Lower leg skin (tissue), 3 donors: ENCODE measurements around the gene SURF6.

Source experiments
- POLR2A ChIP-seq, 2 donors: fragments of 450-650 bp; IDR thresholded peaks; one replicate each; pipeline ENCODE4 v1.6.1; 2016 to 2017; ENCODE audit warnings: antibody characterized with exemption in 2 of 2, mild to moderate bottlenecking in 1 of 2, moderate library complexity in 1 of 2
- TF ChIP-seq, protein P1 (sequence below), 3 donors: fragments of 450-650 bp; IDR thresholded peaks; one replicate each; pipeline ENCODE4 v1.5.1; 2016; ENCODE audit warnings: antibody characterized with exemption in 3 of 3, mild to moderate bottlenecking in 3 of 3, moderate library complexity in 2 of 3

DNA sequence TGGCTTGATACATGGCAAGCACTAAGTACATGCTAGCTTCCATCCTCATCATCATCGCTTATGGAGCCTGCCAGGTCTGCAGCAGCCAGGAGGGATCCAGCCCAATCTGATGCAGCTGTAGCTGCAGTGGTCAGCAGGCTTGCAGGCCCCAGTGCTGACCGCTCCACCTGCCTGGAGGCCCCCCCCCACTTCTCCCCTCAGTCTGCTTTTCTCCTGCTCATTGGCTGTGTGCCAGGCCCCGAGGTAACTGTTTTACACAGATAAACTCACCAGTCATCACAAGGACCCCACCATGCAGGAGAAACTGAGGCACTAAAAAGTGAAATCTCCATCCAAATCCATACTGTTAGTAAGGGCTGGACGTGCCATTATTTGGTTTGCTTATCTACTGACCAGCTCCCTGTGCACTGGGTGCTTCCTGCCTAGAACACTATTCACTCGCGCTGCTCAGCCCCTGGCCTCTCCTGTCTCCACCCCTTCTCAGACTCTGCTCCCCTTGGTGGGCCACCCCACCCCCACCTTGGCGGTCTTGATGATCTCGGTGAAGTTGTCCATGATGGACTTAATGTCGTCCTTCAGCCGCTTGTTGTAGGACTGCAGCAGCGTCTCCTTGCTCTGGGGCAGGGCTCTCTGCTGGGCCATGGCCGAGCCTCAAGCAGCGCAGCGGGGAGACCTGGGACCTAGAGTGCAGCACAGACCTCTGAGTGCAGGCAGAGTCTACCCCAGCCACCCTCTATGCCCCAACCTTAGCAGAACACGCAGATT is 10.2 kb upstream of the SURF6 start:
- TF ChIP-seq, protein P1, sequence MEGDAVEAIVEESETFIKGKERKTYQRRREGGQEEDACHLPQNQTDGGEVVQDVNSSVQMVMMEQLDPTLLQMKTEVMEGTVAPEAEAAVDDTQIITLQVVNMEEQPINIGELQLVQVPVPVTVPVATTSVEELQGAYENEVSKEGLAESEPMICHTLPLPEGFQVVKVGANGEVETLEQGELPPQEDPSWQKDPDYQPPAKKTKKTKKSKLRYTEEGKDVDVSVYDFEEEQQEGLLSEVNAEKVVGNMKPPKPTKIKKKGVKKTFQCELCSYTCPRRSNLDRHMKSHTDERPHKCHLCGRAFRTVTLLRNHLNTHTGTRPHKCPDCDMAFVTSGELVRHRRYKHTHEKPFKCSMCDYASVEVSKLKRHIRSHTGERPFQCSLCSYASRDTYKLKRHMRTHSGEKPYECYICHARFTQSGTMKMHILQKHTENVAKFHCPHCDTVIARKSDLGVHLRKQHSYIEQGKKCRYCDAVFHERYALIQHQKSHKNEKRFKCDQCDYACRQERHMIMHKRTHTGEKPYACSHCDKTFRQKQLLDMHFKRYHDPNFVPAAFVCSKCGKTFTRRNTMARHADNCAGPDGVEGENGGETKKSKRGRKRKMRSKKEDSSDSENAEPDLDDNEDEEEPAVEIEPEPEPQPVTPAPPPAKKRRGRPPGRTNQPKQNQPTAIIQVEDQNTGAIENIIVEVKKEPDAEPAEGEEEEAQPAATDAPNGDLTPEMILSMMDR (IDR thresholded peaks at IDR 0.05): no peak
- no peak for TF ChIP-seq POLR2A (IDR thresholded peaks at IDR 0.05)
